Right lobe of liver (tissue), 6 donors: ENCODE measurements around the gene DRAXIN. TPM values are rescaled to one million over a fixed set of nuclear protein-coding genes. Genes with fewer than 3 reads are reported as not detected.

Experiments used
- ATAC-seq, 4 donors: fragments of 200-7000 bp; cut with Tn5 transposase; one replicate each; pipeline ENCODE4 v1.9.1; 2020; ENCODE audit warnings: mild to moderate bottlenecking in 4 of 4, moderate library complexity in 4 of 4
- DNase-seq, 3 donors: peaks; one replicate each; pipeline ENCODE4 v3.0.0-alpha.2; 2020
- H3K27ac ChIP-seq, 3 donors: fragments of 200-600 bp; one replicate each; pipeline ENCODE4 v1.8.0; 2022
- H3K27me3 ChIP-seq, 2 donors: fragments of 200-600 bp; one replicate each; pipeline ENCODE4 v1.8.0; 2022
- H3K36me3 ChIP-seq, 4 donors: fragments of 200-600 bp; sonication (generic) in 1 of 4; one replicate each; pipeline versions ENCODE4 v1.5.1 to v1.8.0; 2017 to 2022; ENCODE audit warnings: control low read depth in 1 of 4
- H3K4me1 ChIP-seq, 4 donors: fragments of 200-600 bp; sonication (generic) in 1 of 4; one replicate each; pipeline versions ENCODE4 v1.5.1 to v1.8.0; 2017 to 2022; ENCODE audit warnings: control low read depth in 1 of 4
- H3K4me3 ChIP-seq, 3 donors: fragments of 200-600 bp; one replicate each; pipeline ENCODE4 v1.8.0; 2022
- H3K9me3 ChIP-seq, 4 donors: fragments of 200-600 bp; sonication (generic) in 1 of 4; one replicate each; pipeline versions ENCODE4 v1.5.1 to v1.8.0; 2017 to 2022; ENCODE audit warnings: control low read depth in 1 of 4
- CTCF ChIP-seq, 4 donors: fragments of 200-600 bp in 3 of 4; fragments of 450-650 bp in 1 of 4; IDR thresholded peaks; one replicate each; pipeline versions ENCODE4 v1.5.1 to v1.8.0; 2016 to 2022; ENCODE audit warnings: antibody characterized with exemption in 4 of 4, mild to moderate bottlenecking in 2 of 4
- POLR2A ChIP-seq: fragments of 450-650 bp; IDR thresholded peaks from one replicate; pipeline ENCODE4 v1.6.1; 2017; ENCODE audit warnings: antibody characterized with exemption, mild to moderate bottlenecking
- WGBS: methylation state at CpG from one replicate; pipeline ENCODE4 v1.1.6; 2018; ENCODE audit warnings: low coverage, low lambda C conversion rate; ENCODE audit not compliant: insufficient coverage; ENCODE audit errors: missing lambda C conversion rate; 5-methylcytosine and 5-hydroxymethylcytosine counted together
- intact Hi-C, 2 donors: fragments of 100-400 bp; cut with DNase I; formaldehyde crosslinking; loops; one replicate each; pipeline versions ENCODE4 v1.11.2 to v1.14.1; 2022
- total RNA-seq, 6 experiments: library from RNA; depleted of rRNA in 2 of 6; stranded (reverse); fragments of >200 nt in 2 of 6; fragmentation: NEBNext Ultra II Directional in 3 of 6; extraction: Animal tissue kit (Norgen Biotek cat#: 25700) in 3 of 6; gene quantifications; one replicate each; pipeline versions ENCODE4 v1.1.0 to v1.2.4, GENCODE V29; 2016 to 2023
- donor health status: DM: no; HTN: yes; CAD: no.
- donor health status: DM: no; HTN: no; CAD: no.
- donor health status: DM: no; HTN: no; CAD: no.
- donor health status: DM: no; HTN: yes; CAD: no.
- donor health status: DM: no; HTN: yes; CAD: no.

Gene DRAXIN
- total RNA-seq, 6 experiments from 2014 or later: not detected

- peaks cover 0 to under 1% (median 0%) of the 10 kb centered on the region in 4 donors for H3K36me3 ChIP-seq
- no peaks in the 10 kb centered on the region for H3K9me3 ChIP-seq
- no peak for TF ChIP-seq CTCF (IDR thresholded peaks at IDR 0.05)
- TF ChIP-seq POLR2A: no peak
- peaks cover 0 to 33% (median 9%) of the 10 kb centered on the region in 4 donors for H3K4me1 ChIP-seq
- intact Hi-C loops: no loop called here
- H3K27me3 ChIP-seq: no peaks in the 10 kb centered on the region
- peak overlapping the region; percentile 74 to 94 (median 77) for H3K27ac ChIP-seq
- WGBS: no CpG with 5 or more reads among the region's 65 CpGs
- ATAC-seq: peak; percentile 1 to 14 (median 3)
- H3K4me3 ChIP-seq: peak overlapping the region; percentile 68 to 81 (median 76)
- DNase-seq: no peak
Measured at GRCh38 chr1:11680270-11681070, 11.0 kb upstream of the DRAXIN start.

GRCh38 chr1:11681071-11681771, 10.3 kb upstream of the DRAXIN start, which contains the start of gene MAD2L2:
TSS of gene MAD2L2 (minus strand) at chr1:11681148. CDS start at chr1:11680601, 547 bp downstream.
- intact Hi-C loops: no loop called here
- peak; percentile 75 for TF ChIP-seq POLR2A
- TF ChIP-seq CTCF (IDR thresholded peaks at IDR 0.05): no peak
- peak within 1 kb of the TSS; percentile 68 to 81 (median 76) for H3K4me3 ChIP-seq
- H3K9me3 ChIP-seq: no peaks in the 10 kb centered on the region
- no peaks in the 10 kb centered on the region for H3K36me3 ChIP-seq
- peaks cover 0 to 25% (median 7%) of the 10 kb centered on the region in 4 donors for H3K4me1 ChIP-seq
- WGBS: 0% methylated on average over 25 of the region's 71 CpGs
- ATAC-seq (peak; percentile 85 to 93 (median 86)), DNase-seq (peak; percentile 93 to 95 (median 94))
- no peaks in the 10 kb centered on the region for H3K27me3 ChIP-seq
- H3K27ac ChIP-seq: peak within 1 kb of the TSS; percentile 74 to 94 (median 77)

GRCh38 chr1:11682287-11682771, 9.2 kb upstream of the DRAXIN start:
- intact Hi-C loops: no loop called here
- TF ChIP-seq POLR2A: no peak
- no peak for TF ChIP-seq CTCF (IDR thresholded peaks at IDR 0.05)
- WGBS: 28% methylated on average over 5 of the region's 7 CpGs

GRCh38 chr1:11682799-11683198, 8.7 kb upstream of the DRAXIN start:
- TF ChIP-seq POLR2A (no peak), CTCF (IDR thresholded peaks at IDR 0.05) (no peak)

More at GRCh38 chr1:11682287-11682771, 9.2 kb upstream of the DRAXIN start:
- Histone ChIP-seq H3K27ac (no peak overlapping the region), H3K36me3 (no peaks in the 10 kb centered on the region), H3K4me1 (peaks cover 0 to 16% (median 3%) of the 10 kb centered on the region in 4 donors), H3K4me3 (no peak overlapping the region), H3K27me3 (no peaks in the 10 kb centered on the region), H3K9me3 (no peaks in the 10 kb centered on the region)
- no peak for DNase-seq
- ATAC-seq: peak in 1 of 4 donors; percentile 8

More at GRCh38 chr1:11682799-11683198, 8.7 kb upstream of the DRAXIN start:
- Histone ChIP-seq H3K4me1 (peaks cover 0 to 16% (median 3%) of the 10 kb centered on the region in 4 donors), H3K27me3 (no peaks in the 10 kb centered on the region), H3K4me3 (no peak overlapping the region), H3K27ac (no peak overlapping the region), H3K9me3 (no peaks in the 10 kb centered on the region), H3K36me3 (no peaks in the 10 kb centered on the region)
- intact Hi-C loops: no loop called here
- DNase-seq: no peak
- WGBS: no CpG with 5 or more reads among the region's 1 CpG
- ATAC-seq: no peak
